Epidermal melanocyte (primary cell): ENCODE results near the gene MAST3.

Experiments used
- DNase-seq: peaks from one replicate; pipeline ENCODE4 v3.0.0; 2011; ENCODE audit warnings: low spot score; ENCODE audit not compliant: insufficient read length

MAST3 gene

DNA sequence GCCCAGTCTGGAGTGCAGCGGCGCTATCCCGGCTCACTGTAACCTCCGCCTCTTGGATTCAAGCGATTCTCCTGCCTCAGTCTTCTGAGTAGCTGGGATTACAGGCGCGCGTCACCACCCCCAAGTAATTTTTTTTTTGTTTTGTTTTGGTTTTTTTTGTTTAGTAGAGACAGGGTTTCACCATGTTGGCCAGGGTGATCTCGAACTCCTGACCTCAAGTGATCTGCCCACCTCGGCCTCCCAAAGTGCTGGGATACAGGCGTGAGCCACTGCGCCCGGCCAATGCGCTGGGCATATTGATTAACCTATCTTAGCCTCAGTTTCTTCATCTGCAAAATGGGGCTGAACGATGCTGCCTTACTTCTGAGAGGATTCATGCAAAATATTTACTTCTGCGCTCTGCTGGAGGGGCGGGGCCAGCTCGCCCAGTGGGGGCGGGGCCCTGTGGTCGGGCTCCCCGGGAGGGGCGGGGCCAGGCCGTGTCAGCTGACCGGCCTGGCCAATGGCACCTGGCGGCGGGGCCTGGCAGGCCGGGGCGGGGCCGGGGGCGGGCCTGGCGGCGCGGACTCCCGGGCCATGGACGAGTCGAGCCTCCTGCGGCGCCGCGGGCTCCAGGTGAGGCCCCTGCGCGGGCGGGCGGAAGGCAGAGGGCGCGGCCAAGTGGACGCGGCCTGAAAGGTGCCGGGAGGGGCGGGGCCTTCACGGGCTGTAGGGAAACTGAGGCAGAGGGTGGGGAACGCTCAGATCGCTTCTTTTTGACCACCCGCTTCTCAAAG lies at the start of gene MAST3:
Gene MAST3, plus strand, starts transcription at position 562 of the 776 bp plus-strand sequence. Its CDS starts 15 bp downstream, at position 577.
- DNase-seq, result peak; percentile 94

DNA sequence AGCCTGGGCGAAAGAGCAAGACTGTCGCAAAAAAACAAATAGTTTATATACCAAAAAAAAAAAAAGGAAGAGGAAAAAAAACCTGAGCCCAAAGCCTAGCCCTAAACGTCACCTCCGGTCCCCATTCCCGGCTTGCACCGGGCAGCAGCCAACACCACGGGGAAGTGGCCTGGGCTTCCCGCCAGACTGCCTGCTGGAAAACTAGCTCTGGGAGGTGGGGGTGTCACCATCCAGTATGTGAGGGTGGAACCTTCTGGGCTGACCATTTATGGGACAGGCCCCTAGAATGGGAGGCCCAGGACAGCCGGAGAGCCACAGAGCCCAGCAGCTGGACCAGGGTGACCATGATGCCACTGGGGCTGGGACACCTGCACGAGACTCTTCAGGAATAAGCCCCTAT lies 48.2 kb upstream of the MAST3 start:
- DNase-seq, result no peak

DNA sequence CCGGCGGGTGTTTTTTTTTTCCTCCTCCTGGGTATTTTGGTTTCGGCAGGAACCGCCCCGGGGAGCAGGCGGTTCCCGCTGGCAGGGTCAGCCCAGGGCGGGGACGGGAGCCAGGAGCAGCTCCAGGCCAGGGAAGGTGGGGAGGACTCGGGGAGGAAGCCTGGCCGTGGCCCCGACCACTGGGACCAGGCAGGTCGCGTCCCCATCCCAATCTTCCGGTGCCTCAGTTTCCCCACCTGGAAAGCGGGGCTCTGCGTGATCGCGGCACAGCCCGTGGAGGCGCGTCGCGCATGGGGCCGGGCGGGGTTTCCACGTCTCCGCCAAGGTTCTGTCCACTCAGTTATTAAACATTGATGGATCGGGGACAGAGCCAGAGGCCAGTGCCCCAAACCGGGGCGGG lies 45.7 kb upstream of the MAST3 start:
- DNase-seq, result no peak

DNA sequence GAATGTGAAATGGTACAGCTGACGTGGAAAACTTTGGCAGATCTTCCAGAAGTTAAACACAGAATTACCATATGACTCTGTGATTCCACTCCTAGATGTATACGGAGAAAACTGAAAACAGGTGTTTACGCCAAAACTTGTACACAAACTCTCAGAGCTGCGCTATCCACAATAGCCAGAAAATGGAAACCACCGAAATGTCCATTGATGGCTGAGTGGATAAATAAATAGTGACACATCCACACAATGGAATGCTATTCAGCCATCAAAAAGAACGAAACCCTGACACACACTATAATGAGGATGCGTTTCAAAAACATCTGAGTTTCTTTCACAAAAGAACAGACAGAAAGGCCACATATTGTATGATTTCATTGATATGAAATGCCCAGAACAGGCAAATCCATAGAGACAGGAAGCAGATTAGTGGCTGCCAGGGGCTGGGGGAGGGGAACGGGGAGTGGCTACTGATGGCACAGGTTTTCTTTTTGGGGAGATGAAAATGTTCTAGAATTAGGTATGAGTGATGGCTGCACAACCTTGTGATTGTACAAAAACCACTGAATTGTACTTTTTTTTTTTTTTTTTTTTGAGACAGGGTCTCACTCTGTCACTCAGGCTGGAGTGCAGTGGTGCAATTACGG lies 43.9 kb upstream of the MAST3 start:
- no peak for DNase-seq

DNA sequence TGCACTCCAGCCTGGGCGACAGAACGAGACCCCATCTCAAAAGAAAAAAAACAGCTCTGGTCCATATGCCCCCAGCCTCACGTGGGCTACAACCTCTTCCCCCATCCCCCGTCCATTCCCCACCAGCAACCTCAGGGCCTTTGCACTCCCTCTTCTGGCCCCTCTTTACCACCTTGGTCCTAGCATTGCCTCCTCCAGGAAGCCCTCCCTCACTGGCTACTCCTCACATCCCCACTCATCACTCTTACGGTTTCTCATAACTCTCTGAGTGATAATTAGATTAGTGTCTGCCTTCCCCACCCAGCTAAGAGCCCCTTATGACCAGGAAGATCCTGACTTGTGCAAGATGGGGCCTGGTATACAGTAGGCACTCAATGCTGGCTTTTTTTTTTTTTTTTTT lies 41.6 kb upstream of the MAST3 start:
- DNase-seq, result no peak

DNA sequence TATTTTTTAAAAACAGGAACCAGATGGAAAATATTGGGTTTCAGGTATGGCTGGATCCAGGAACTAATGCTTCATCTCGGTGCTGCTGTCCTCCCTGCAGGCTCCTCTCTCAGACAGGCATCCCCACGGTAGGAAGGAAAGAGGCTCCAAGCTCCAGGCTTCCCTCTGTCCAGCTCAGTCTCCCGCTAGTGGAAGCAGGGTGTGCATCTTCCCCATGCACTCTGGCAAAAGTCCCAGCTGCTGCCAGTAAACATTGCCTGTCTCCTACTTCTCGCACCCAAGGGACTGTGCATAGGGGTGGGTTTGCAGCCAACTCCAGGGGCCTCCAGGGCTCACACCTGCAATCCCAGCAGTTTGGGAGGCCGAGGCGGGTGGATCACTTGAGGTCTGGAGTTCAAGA lies 40.0 kb upstream of the MAST3 start:
- DNase-seq, result no peak

DNA sequence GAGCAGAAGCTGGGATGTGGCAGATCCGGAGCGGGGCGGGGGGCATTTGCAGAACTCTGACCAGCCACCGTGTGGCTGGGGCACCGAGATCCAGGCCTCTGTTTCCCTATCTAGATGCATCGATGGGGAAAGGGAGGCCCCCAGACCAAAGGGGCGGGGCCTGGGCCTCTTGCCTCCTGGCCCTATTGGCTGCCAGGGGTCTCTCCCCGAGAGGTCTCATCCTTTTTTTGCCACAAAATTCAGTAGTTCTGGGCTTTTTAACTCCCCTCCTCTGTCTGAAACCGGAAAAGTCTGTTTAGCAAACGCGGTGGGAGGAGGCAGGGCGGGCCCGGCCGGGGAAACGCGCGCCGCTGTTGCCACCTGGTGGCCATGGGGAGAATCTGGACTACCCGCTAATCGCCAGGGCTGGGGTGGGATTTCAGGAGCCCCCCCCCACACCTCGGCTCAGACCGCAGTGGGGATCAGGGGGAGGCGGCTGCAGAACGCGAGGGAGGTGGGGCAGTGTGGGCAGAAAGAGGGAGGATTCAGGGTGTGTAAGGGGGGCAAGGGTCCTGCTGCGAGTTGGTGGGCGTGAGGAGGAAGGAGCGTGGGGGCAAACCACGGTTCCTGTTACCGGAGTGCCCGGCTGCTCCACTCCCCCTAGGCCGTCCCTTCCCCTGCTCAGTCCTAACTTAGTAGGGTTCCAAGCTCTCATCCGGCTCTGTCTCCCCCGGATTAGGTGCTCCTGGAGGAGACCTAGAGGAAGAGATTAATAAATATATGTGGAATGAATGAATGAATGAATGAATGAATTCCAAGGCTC lies 39.2 kb upstream of the MAST3 start:
- DNase-seq, result peak; percentile 73

DNA sequence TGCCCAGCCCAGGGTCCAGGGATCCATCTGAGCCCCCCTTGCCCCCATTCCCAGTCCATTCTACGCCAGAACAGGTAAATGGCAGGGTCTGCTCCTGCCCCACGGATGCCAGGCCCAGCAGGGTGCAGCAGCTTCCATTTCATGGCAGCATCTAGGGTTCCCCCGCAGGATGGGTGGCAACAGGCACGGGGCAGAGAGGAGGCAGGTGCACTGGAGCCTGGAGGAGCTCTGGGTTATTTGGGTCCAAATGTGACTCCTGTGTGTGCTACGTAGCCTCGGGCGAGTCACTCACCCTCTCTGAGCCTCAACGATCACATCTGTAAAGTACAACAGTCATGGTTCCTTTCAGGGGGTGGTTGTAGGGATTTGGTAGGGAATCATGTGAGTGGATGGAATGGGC lies 38.3 kb upstream of the MAST3 start:
- DNase-seq, result no peak

DNA sequence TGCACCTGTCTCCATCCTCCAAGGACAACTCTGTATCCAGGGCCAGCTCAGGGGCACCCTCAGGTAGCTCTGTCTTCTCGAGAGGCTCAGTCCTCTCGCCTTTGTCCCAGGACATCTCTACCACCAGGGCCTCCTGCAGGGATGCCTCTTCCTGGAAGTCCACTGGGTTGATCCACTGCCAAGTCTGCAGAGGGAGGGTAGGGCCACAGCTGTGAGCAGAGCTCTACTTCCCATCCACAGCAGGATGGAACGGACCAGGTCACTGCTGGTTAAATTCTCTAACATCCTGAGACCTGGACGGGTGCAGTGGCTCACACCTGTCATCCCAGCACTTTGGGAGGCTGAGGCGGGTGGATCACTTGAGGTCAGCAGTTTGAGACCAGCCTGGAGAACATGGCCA lies 37.7 kb upstream of the MAST3 start:
- DNase-seq, result no peak

DNA sequence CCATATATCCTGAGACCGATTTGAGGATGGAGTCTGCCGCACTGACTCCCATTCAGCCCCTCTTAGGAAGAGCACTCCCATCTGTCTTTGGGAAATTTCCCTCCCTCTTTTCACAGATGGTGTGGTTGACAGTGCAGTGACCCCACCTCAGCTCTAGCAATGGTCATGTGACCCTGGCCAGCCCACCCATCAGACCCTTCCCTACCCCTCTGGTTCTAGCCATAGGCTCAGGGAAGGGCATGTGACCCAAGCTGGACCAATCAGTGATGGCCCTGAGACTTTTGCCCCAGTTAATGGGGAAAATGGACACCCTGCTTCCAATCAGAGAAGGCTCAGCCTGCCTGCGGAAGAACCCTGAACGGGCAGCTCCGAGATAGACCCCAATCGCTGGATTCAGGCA lies 37.1 kb upstream of the MAST3 start:
- no peak for DNase-seq

DNA sequence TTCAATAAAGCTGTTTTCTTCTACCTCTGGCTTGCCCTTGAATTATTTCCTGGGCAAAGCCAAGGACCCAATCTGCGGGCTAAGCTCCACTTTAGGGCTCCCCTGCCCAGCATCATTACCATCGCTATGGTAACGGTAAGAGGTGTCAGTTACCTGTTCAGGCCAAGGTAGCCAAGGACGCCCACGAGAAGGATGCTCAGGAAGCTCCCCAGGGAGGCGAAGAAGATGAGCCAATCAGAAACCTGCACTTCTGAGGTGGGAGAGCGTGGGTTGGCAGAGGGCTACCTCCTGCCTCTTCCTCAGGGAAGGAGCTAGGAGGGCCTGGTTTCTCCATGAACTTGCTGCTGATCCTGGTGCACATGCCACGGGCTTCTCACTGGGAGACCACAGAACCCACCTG lies 35.5 kb upstream of the MAST3 start:
- no peak for DNase-seq

DNA sequence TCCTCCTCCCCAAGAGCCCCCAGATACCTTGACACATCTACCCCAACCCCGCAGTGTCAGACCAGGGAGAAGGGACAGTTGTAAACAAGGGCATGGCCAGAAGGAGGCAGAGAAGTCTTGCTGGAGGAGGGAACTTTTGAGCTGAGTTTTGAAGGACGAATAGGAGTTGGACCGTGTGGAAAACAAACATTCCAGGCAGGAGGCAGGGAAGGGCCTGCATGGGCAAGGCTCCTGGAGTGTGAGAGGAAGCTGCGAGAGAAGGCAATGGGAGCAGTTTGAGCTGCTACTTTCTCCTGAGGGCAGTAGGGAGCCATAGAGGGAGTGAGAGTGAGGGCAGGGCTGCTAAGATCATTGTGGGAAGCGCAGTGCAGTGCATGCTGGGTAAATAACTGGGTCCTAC lies 34.1 kb upstream of the MAST3 start:
- DNase-seq, result no peak

DNA sequence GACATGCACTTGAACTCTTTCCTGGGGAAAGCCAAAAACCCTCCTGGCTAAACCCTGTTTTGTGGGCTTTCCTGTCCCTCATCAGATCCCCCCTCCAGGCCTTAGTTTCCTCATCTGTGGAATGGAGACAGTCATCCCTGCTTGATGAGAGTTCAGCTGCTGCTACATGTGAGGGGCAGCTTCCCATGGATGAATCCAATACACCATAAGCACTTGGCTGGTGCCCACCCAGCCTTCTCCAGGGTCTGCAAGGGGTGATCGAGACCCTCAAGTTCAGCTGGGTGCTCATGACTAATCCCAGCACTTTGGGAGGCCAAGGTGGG lies 32.4 kb upstream of the MAST3 start:
- no peak for DNase-seq

DNA sequence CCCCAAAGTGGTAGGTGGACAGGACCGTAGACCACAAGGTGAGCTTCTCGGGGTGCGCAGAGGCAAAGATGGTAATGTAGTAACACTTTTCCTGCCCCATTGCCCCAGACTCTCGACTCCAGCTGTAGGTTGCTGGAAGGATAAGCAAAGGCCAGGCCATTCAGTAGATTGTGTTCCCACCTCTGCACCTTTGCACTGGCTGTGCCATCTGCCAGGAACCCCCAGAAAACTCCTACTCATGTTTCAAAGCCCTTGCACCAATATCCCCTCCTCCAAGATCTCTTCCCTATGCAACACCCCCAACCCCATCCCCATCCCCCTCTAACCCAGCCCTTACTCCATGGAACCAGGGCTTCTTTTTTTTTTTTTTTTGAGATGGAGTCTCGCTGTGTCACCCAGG lies 29.2 kb upstream of the MAST3 start:
- no peak for DNase-seq

DNA sequence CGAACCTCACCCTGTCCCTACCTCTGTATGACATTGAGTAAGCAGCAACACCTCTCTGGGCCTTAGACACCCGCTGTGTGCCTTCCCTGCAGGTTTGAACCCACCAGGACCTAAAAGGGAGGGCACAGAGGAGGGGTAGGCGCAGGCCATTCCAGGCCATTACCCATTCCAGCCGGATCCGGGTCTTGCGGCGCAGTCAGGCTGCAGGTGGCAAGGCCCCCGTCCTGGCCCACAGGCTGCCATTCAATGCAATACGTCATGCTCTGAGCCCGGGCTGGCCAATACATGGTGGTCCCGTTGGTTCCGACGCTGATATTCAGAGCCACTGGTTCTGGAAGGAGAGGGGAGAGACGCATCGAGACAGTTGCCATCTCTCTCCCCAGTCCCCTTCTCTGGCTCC lies 28.2 kb upstream of the MAST3 start:
- DNase-seq, result no peak

DNA sequence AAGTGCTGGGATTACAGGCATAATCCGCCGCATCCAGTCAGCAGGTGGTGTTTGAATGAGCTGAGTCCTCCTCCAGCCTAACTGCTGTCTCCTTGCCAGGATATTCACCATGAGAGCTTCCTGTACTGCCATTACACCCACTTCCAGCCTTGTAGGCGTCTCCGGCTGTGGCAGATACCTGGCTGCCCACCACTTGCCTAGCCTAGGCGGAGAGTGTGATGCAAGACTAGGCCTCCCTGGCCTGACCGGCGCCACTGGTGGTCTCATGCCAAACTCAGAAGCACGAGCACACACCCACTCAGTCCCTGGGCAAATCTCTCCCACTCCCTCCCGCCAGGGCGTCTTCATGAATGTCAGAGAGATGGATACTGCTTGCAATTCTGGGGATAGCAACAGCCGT lies 27.4 kb upstream of the MAST3 start:
- no peak for DNase-seq

DNA sequence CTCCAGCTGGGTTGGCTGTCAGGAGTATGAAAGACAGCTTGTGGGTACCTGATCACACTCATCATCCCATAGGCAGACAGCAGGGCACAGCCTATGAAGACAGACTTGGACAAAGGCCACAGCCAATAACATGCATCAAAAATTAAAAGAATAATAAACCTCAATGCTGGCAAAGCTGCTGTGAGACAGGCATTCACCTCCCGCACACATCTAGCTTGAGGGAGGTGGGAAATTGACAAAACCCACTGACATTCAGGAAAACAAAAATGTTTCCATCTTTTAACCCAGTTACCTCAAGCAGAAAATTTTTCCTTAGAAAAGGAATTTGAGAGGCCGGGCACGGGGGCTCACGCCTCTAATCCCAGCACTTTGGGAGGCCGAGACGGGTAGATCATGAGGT lies 25.2 kb upstream of the MAST3 start:
- DNase-seq, result no peak

DNA sequence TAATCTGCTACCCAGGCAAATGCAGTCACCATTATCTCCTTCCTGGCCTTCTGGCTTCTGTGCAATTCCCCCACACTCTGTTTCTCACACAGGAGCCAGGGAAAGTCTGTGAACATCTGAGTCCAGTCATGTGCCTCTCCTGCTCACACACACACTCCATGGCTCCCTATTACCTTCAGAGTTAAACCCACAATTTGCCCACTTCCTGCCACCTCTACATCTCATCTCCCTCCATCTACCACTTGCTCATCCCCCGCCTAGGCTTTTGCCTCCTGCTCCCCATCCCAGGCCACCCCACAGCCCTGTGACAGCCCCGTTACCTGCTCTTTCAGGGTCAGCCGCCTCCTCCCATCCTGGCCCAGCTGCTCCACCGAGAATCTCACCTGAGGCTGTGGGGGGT lies 24.4 kb upstream of the MAST3 start:
- no peak for DNase-seq

DNA sequence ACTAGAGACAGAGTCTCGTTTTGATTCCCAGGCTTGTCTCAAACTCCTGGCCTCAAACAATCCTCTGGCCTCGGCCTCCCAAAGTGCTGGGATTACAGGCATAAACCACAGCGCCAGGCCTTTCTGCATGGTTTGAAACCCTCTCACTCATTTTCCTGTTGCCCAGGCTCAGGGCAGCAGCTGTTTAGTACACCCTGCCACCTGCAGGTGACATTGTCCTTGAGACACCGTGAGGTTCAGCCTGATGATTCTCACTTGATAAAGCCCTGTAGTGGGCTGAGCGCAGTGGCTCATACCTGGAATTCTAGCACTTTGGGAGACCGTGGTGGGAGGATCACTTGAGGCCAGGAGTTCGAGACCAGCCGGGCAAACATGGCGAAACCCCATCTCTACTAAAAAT lies 23.4 kb upstream of the MAST3 start:
- no peak for DNase-seq

DNA sequence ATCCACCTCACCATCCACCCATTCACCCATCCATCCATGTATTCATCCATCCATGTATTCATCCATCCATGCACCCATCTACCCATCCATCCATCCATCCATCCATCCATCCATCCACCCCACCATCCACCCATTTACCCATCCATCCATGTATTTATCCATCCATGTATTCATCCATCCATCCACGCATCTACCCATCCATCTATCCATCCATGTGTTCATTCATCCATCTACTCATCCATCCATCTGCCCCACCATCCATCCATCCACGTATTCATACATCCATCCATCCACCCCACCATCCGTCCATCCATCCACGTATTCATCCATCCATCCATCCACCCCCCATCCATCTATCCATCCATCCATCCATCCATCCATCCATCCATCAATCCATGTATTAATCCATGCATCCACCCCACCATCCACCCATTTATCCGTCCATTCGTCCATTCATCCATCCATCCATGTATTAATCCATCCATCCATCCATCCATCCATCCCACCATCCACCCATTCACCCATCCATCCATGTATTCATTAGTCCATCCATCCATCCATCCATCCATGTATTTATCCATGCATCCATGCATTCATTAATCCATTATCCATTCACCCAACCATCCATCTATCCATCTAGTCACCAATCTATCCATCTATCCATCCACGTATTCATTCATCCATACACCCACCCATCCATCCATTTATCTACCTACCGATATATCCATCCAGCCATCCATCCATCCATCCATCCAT lies 13.5 kb upstream of the MAST3 start:
- DNase-seq, result no peak

DNA sequence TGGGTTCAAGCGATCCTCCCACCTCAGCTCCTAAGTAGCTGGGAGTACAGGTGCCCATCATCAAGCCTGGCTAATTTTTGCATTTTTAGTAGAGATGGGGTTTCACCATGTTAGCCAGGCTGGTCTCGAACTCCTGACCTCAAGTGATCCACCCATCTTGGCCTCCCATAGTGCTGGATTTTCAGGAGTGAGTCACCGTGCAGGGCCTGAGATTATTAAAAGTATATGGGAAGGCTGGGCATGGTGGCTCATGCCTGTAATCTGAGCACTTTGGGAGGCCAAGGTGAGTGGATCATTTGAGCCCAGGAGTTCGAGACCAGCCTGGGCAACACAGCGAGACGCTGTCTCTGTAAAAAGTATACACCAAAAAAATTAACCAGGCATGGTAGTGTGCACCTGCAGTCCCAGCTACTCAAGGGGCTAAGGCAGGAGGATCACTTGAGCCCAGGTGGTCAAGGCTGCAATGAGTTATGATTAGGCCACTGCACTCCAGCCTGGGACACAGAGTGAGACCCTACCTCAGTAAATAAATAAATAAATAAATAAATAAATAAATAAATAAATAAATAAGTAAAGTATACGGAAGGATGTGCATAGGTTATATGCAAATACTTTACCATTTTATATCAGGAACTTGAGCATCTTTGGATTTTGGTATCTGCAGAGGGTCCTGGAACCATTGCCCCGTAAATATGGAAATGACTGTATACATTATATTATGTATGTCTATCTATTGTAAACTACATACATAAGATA lies 11.7 kb upstream of the MAST3 start:
- no peak for DNase-seq
